ENCODE measurements around the gene GET4. TPM values are rescaled to one million over a fixed set of nuclear protein-coding genes. Genes with fewer than 3 reads are reported as not detected.
A peak's percentile ranks its signal among the peaks of the same experiment; 100 is the strongest.

GET4 gene
- polyA plus RNA-seq, 1 donor: 76.0 TPM

DNA sequence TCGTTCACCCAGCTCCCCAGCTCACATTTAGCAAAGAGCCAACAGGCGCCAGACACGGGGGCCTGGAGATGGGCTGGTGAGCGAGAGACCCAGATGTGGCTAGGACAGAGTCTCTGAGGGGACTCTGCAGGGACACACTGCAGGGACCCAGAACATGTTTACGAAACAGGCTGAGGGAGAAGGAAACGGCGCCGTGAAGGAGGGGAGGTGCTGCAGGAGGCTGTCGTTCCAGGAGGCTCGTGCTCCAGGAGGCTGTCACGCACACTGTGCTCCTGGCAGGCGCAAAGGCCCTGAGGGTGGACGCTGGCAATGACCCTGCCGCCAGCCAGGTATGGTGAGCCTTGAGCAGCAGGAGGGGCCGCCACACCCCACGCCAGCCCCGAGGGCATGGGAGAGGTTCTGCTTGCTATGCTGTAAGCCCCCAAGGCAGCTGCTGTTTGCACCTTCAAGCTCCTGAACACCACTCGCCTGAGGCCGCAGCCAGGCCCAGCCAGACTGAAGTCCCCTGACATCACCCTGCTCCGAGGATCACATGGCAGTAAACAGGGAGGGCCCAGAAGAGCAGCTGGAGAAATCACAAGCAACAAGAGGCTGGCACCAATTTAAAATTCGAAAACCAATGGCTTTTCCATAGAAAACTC, 50.8 kb downstream of the GET4 start:
- Histone ChIP-seq H3K4me3 (ENCODE audit: low read length) (no peak overlapping the region), H3K9me3 (ENCODE audit: control insufficient read depth, low read depth, low read length) (peaks cover 5% of the 10 kb centered on the region), H3K27ac (ENCODE audit: low read length) (peak overlapping the region; percentile 96), H3K4me1 (ENCODE audit: control insufficient read depth, insufficient read depth, low read length) (peaks cover 52% of the 10 kb centered on the region), H3K36me3 (ENCODE audit: control insufficient read depth, insufficient read depth, low read length) (peaks cover 19% of the 10 kb centered on the region), H3K27me3 (ENCODE audit: control insufficient read depth, insufficient read depth, low read length) (no peaks in the 10 kb centered on the region)
- WGBS (ENCODE audit: insufficient coverage, low lambda C conversion rate): no CpG with 5 or more reads among the region's 21 CpGs
- peak in 1 of 2 donors; percentile 83 for DNase-seq

DNA sequence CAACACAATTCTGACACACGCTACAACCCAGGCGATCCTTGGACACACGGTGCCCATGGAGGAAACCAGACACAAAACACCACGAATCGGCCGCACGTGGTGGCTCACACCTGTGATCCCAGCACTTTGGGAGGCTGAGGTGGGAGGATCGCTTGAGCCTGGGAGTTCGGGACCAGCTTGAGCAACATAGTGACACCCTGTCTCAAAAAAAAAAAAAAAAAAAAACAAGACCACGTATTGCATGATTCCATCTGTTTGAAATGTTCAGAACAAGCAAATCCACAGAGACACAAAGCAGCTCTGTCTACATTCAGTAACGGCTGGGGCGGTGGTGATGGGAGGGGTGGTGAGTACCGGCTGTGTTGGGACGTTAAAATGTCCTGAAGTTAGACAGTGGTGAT, 53.0 kb downstream of the GET4 start:
- no peak overlapping the region for H3K27ac ChIP-seq (ENCODE audit: low read length)
- peaks cover 34% of the 10 kb centered on the region for H3K4me1 ChIP-seq (ENCODE audit: control insufficient read depth, insufficient read depth, low read length)
- no CpG with 5 or more reads among the region's 14 CpGs for WGBS (ENCODE audit: insufficient coverage, low lambda C conversion rate)
- no peaks in the 10 kb centered on the region for H3K27me3 ChIP-seq (ENCODE audit: control insufficient read depth, insufficient read depth, low read length)
- no peak for DNase-seq
- peaks cover 23% of the 10 kb centered on the region for H3K36me3 ChIP-seq (ENCODE audit: control insufficient read depth, insufficient read depth, low read length)
- no peak overlapping the region for H3K4me3 ChIP-seq (ENCODE audit: low read length)
- peaks cover 5% of the 10 kb centered on the region for H3K9me3 ChIP-seq (ENCODE audit: control insufficient read depth, low read depth, low read length)

- Histone ChIP-seq H3K27ac (ENCODE audit: low read length) (no peak overlapping the region), H3K27me3 (ENCODE audit: control insufficient read depth, insufficient read depth, low read length) (no peaks in the 10 kb centered on the region), H3K4me1 (ENCODE audit: control insufficient read depth, insufficient read depth, low read length) (peaks cover 16% of the 10 kb centered on the region), H3K9me3 (ENCODE audit: control insufficient read depth, low read depth, low read length) (no peaks in the 10 kb centered on the region), H3K36me3 (ENCODE audit: control insufficient read depth, insufficient read depth, low read length) (peaks cover 39% of the 10 kb centered on the region), H3K4me3 (ENCODE audit: low read length) (no peak overlapping the region)
- DNase-seq: no peak
- WGBS (ENCODE audit: insufficient coverage, low lambda C conversion rate): 98% methylated on average over 8 of the region's 29 CpGs
Observed at GRCh38 chr7:930975-931758, 54.8 kb downstream of the GET4 start.

DNA sequence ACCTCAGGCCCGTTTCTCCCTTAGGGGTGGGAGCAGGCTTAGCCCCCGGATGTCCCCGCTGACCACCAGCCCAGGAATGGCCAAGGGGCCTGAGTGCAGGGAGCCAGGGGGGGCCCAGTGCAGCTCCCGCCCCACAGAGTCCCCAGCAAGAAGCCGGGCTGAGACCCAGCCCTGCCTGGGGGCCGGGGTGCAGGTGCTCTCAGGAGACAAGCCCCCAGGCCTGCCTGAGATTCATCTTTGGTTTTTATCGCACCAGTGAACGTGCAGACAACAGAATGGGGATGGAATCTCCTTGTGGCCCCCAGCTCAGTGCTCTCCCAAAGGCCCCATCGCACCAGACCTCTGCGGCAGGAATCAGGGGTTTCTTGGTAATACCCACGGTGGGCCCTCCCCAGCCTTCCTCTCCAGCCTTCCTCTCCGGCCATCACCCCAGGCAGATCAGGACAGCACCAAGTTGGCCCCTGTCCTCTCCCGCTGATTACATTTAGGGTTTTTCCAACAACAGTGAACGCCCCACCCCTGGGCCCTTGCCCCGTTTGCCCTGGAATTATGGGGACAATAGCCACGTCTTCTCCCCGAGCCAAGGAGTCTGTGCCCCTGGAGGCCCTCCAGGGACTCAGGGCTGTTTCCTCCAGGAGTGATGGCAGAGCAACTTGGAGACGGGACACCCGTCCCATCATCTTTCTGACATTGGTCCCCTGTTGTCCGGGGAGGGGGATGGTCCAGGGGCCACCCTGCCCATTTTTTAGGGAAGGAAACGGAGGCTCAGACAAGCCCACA, 55.7 kb downstream of the GET4 start:
- no peaks in the 10 kb centered on the region for H3K27me3 ChIP-seq (ENCODE audit: control insufficient read depth, insufficient read depth, low read length)
- H3K36me3 ChIP-seq (ENCODE audit: control insufficient read depth, insufficient read depth, low read length): peaks cover 41% of the 10 kb centered on the region
- no peak overlapping the region for H3K27ac ChIP-seq (ENCODE audit: low read length)
- DNase-seq: no peak
- H3K4me3 ChIP-seq (ENCODE audit: low read length): no peak overlapping the region
- H3K9me3 ChIP-seq (ENCODE audit: control insufficient read depth, low read depth, low read length): no peaks in the 10 kb centered on the region
- peaks cover 7% of the 10 kb centered on the region for H3K4me1 ChIP-seq (ENCODE audit: control insufficient read depth, insufficient read depth, low read length)
- no CpG with 5 or more reads among the region's 21 CpGs for WGBS (ENCODE audit: insufficient coverage, low lambda C conversion rate)

GRCh38 chr7:932651-932975, 56.3 kb downstream of the GET4 start:
- H3K36me3 ChIP-seq (ENCODE audit: control insufficient read depth, insufficient read depth, low read length): peaks cover 41% of the 10 kb centered on the region

GRCh38 chr7:934469-935163, 58.3 kb downstream of the GET4 start:
- WGBS (ENCODE audit: insufficient coverage, low lambda C conversion rate): no CpG with 5 or more reads among the region's 34 CpGs
- Histone ChIP-seq H3K27ac (ENCODE audit: low read length) (no peak overlapping the region), H3K4me1 (ENCODE audit: control insufficient read depth, insufficient read depth, low read length) (no peaks in the 10 kb centered on the region), H3K4me3 (ENCODE audit: low read length) (no peak overlapping the region), H3K9me3 (ENCODE audit: control insufficient read depth, low read depth, low read length) (no peaks in the 10 kb centered on the region), H3K27me3 (ENCODE audit: control insufficient read depth, insufficient read depth, low read length) (no peaks in the 10 kb centered on the region), H3K36me3 (ENCODE audit: control insufficient read depth, insufficient read depth, low read length) (peaks cover 40% of the 10 kb centered on the region)
- no peak for DNase-seq

More at GRCh38 chr7:932651-932975, 56.3 kb downstream of the GET4 start:
- no CpG with 5 or more reads among the region's 11 CpGs for WGBS (ENCODE audit: insufficient coverage, low lambda C conversion rate)
- Histone ChIP-seq H3K27me3 (ENCODE audit: control insufficient read depth, insufficient read depth, low read length) (no peaks in the 10 kb centered on the region), H3K4me3 (ENCODE audit: low read length) (no peak overlapping the region), H3K9me3 (ENCODE audit: control insufficient read depth, low read depth, low read length) (no peaks in the 10 kb centered on the region), H3K27ac (ENCODE audit: low read length) (no peak overlapping the region), H3K4me1 (ENCODE audit: control insufficient read depth, insufficient read depth, low read length) (peaks cover 1% of the 10 kb centered on the region)
- no peak for DNase-seq

DNA sequence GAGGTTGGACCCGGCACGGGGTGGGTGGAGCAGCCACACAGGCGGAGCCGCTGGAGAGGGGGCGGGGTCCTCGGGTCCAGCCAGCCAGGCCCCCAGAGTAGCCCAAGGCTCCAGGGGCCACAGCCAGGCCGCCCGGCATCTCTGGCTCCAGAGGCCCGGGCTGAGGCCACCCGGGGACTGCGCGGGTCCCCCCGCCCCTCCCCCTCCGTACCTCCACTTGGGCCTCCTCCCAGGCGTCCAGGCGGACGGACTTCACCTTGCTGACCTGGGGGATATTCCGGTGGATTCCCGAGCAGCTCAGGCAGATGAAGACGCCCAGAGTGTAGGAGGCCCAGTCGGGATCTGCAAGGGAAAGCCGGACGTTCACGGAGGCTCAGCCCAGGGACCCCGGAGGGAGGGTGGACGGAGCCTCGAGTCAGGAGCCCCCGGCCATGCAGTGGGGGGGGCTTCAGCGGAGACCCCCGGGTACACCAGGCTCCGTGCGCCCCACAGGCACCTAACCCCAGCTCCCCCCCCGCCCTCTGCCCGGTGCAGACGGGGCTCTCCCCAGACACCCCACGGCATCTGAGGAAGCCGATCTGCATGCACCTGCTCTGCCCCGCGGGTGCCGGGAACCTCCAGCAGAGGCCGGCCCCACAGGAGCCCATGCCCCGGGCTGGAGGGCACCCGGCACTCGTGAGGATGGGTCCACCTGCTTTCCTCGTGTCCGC, 59.0 kb downstream of the GET4 start:
- WGBS (ENCODE audit: insufficient coverage, low lambda C conversion rate): no CpG with 5 or more reads among the region's 46 CpGs
- H3K27ac ChIP-seq (ENCODE audit: low read length): no peak overlapping the region
- H3K27me3 ChIP-seq (ENCODE audit: control insufficient read depth, insufficient read depth, low read length): no peaks in the 10 kb centered on the region
- no peaks in the 10 kb centered on the region for H3K9me3 ChIP-seq (ENCODE audit: control insufficient read depth, low read depth, low read length)
- no peaks in the 10 kb centered on the region for H3K4me1 ChIP-seq (ENCODE audit: control insufficient read depth, insufficient read depth, low read length)
- no peak for DNase-seq
- H3K4me3 ChIP-seq (ENCODE audit: low read length): no peak overlapping the region
- peaks cover 40% of the 10 kb centered on the region for H3K36me3 ChIP-seq (ENCODE audit: control insufficient read depth, insufficient read depth, low read length)

DNA sequence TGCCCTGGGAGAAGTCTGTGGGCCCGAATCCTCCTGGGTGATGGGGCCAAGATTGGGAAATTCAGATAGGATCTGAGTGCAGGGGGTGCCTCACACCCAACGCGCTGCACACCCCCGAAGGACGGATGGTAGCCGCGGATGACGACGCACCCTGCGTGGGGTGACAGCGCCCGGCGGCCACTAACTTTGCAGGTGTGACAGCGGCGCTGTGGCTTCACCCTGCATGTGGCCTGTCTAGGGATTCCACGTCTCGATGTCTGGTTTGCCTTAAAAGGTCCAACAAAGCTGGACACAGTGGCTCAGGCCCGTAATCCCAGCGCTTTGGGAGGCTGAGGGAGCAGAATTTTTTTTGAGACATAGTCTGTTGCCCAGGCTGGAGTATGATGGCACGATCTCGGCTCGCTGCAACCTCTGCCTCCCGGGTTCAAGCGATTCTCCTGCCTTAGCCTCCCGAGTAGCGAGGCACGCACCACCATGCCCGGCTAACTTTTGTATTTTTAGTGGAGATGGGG, 59.6 kb downstream of the GET4 start:
- DNase-seq: no peak
- WGBS (ENCODE audit: insufficient coverage, low lambda C conversion rate): no CpG with 5 or more reads among the region's 28 CpGs

GRCh38 chr7:936386-937054, 60.2 kb downstream of the GET4 start:
- H3K4me1 ChIP-seq (ENCODE audit: control insufficient read depth, insufficient read depth, low read length): no peaks in the 10 kb centered on the region

More for the DNA sequence above, 59.6 kb downstream of the GET4 start:
- Histone ChIP-seq H3K4me1 (ENCODE audit: control insufficient read depth, insufficient read depth, low read length) (no peaks in the 10 kb centered on the region), H3K27ac (ENCODE audit: low read length) (no peak overlapping the region), H3K4me3 (ENCODE audit: low read length) (no peak overlapping the region), H3K9me3 (ENCODE audit: control insufficient read depth, low read depth, low read length) (no peaks in the 10 kb centered on the region), H3K36me3 (ENCODE audit: control insufficient read depth, insufficient read depth, low read length) (peaks cover 40% of the 10 kb centered on the region), H3K27me3 (ENCODE audit: control insufficient read depth, insufficient read depth, low read length) (no peaks in the 10 kb centered on the region)

More at GRCh38 chr7:936386-937054, 60.2 kb downstream of the GET4 start:
- no peak for DNase-seq
- no peak overlapping the region for H3K27ac ChIP-seq (ENCODE audit: low read length)
- H3K36me3 ChIP-seq (ENCODE audit: control insufficient read depth, insufficient read depth, low read length): peaks cover 36% of the 10 kb centered on the region
- WGBS (ENCODE audit: insufficient coverage, low lambda C conversion rate): no CpG with 5 or more reads among the region's 22 CpGs
- no peaks in the 10 kb centered on the region for H3K9me3 ChIP-seq (ENCODE audit: control insufficient read depth, low read depth, low read length)
- H3K27me3 ChIP-seq (ENCODE audit: control insufficient read depth, insufficient read depth, low read length): no peaks in the 10 kb centered on the region
- no peak overlapping the region for H3K4me3 ChIP-seq (ENCODE audit: low read length)
